SK-N-MC (cell line): Measurements from ENCODE around the gene LEF1.

ENCODE experiments used
- DNase-seq: peaks from one replicate; pipeline ENCODE4 v3.0.0-alpha.2; 2011; ENCODE audit warnings: low read depth, low spot score
- H3K27ac ChIP-seq: fragments of 200-600 bp; sonication (generic); 2 replicates; pipeline ENCODE4 v1.5.1; 2016; ENCODE audit warnings: mixed run types
- H3K36me3 ChIP-seq: fragments of 200-600 bp; sonication (generic); 2 replicates; pipeline ENCODE4 v1.6.1; 2017; ENCODE audit warnings: antibody characterized with exemption, low read length, mixed read lengths; ENCODE audit not compliant: insufficient read depth
- H3K4me3 ChIP-seq: fragments of 200-600 bp; sonication (generic); 2 replicates; pipeline ENCODE4 v1.5.1; 2016
- H3K9ac ChIP-seq: fragments of 200-600 bp; sonication (generic); 2 replicates; pipeline ENCODE4 v1.8.0; 2017; ENCODE audit warnings: mixed run types, mixed read lengths; ENCODE audit not compliant: insufficient read length
- H3K9me3 ChIP-seq: fragments of 200-600 bp; sonication (generic); 2 replicates; pipeline ENCODE4 v1.6.1; 2017; ENCODE audit warnings: low read depth, mild to moderate bottlenecking, antibody characterized with exemption, low read length, moderate library complexity, mixed read lengths
- EZH2 ChIP-seq: fragments of 200-600 bp; sonication (generic); IDR thresholded peaks from one replicate; pipeline ENCODE4 v1.6.1; 2017; ENCODE audit warnings: antibody characterized with exemption
- FOXP2 ChIP-seq: optimal IDR thresholded peaks from 2 replicates; pipeline ENCODE3; 2011; ENCODE audit warnings: mild to moderate bottlenecking, moderate library complexity; ENCODE audit not compliant: insufficient read depth; ENCODE audit errors: extremely low read length, control extremely low read depth
- POLR2AphosphoS5 ChIP-seq: IDR thresholded peaks from 2 replicates; pipeline ENCODE4 v1.6.1; 2012; ENCODE audit warnings: mild to moderate bottlenecking, low read depth, low read length, borderline replicate concordance

The LEF1 gene

DNA sequence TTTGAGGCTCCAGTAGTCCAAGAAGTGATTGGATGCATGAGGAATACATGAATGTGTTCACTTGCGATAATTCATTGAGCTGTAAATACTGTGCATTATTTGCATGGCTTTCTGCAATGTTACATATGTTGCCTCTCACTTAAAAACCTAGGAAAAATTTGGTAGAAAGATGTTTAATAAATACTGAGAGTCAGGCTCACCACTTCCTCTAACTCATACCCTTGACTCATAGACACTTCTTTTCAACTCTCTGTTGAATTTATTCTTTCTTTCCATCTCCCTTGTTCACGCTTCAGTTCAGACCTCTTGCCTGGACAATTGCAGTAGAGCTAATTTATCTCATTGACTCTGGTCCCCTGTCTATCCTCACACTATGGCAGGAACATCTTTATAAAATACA is 35.8 kb upstream of the LEF1 start:
- Histone ChIP-seq H3K9ac (no peak overlapping the region), H3K27ac (no peak overlapping the region), H3K36me3 (no peaks in the 10 kb centered on the region), H3K4me3 (no peak overlapping the region), H3K9me3 (no peaks in the 10 kb centered on the region)
- DNase-seq: no peak
- no peak for TF ChIP-seq POLR2AphosphoS5
- no peak for TF ChIP-seq FOXP2
- TF ChIP-seq EZH2: no peak

DNA sequence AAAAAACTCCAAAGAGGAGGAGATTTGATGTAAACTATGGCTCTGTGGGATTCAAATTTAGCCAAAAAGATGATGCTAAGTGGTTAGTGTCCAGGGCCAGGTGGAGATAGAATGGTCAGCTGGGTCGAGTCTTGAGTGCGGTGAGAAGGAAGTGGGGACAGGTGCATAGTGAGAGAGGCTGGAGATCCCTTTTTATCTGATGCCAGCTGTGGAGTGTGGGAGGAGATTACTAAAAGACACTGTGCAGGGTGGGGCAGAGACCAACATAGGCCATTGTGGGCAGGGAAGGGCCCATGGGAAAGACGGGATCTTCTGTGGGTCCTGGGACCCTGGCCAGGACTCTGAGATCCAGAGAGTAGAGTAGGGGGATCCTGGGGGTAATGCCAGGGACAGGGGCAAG is 34.6 kb upstream of the LEF1 start:
- H3K9me3 ChIP-seq: no peaks in the 10 kb centered on the region
- H3K4me3 ChIP-seq: no peak overlapping the region
- H3K9ac ChIP-seq: no peak overlapping the region
- TF ChIP-seq POLR2AphosphoS5: no peak
- TF ChIP-seq EZH2: no peak
- TF ChIP-seq FOXP2: no peak
- DNase-seq: no peak
- no peaks in the 10 kb centered on the region for H3K36me3 ChIP-seq
- H3K27ac ChIP-seq: no peak overlapping the region

DNA sequence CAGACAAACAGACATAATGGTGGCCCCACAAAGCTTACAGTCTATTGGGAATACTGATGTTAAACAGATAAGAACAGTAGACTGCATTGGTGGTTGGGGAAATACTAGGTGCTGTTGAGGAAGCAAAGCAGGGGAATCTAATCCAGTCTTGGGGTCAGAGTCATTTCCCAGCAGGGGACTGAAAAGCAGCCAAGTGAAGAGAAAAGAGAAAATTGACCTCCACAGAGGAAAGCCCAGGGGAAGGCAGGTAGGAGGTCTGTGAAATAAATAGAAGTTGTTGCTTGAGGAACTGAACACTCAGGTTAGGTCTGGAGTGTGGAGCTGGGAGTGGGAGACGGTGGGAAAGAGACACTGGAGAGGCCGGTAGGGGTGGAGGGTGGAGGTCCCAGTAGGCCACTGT is 33.0 kb upstream of the LEF1 start:
- H3K36me3 ChIP-seq: no peaks in the 10 kb centered on the region
- H3K9ac ChIP-seq: no peak overlapping the region
- no peak overlapping the region for H3K27ac ChIP-seq
- no peak for DNase-seq
- H3K4me3 ChIP-seq: no peak overlapping the region
- no peak for TF ChIP-seq EZH2
- no peak for TF ChIP-seq POLR2AphosphoS5
- TF ChIP-seq FOXP2: no peak
- H3K9me3 ChIP-seq: no peaks in the 10 kb centered on the region

- DNase-seq: no peak
Observed at GRCh38 chr4:108199881-108200280, 31.1 kb upstream of the LEF1 start.

GRCh38 chr4:108193886-108194672 is 25.3 kb upstream of the LEF1 start:
- Histone ChIP-seq H3K9ac (no peak overlapping the region), H3K36me3 (no peaks in the 10 kb centered on the region), H3K9me3 (no peaks in the 10 kb centered on the region), H3K4me3 (no peak overlapping the region), H3K27ac (no peak overlapping the region)
- TF ChIP-seq EZH2 (no peak), FOXP2 (no peak), POLR2AphosphoS5 (no peak)
- no peak for DNase-seq

More at GRCh38 chr4:108199881-108200280, 31.1 kb upstream of the LEF1 start:
- TF ChIP-seq EZH2 (no peak), FOXP2 (no peak), POLR2AphosphoS5 (no peak)
- Histone ChIP-seq H3K36me3 (no peaks in the 10 kb centered on the region), H3K27ac (no peak overlapping the region), H3K9ac (no peak overlapping the region), H3K9me3 (no peaks in the 10 kb centered on the region), H3K4me3 (no peak overlapping the region)

DNA sequence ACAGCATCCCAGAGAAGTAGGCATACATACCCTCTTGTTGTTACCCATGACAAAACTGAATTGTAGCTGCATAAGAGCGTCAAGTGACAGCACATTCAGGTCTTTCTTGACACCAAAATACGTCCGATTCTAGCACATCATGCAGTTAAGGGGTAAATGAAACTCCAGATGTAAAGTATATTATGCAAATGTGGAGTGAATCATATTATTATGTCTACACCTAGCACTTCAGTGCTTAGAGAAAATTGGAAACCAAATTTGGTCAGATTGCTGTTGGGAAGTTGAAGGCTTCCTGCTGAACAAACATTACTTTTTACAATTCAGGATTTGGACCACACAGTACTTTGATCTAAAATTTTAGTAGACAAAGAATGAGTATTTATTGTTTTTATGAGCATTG is 24.2 kb upstream of the LEF1 start:
- TF ChIP-seq FOXP2: no peak
- TF ChIP-seq POLR2AphosphoS5: no peak
- TF ChIP-seq EZH2: no peak
- Histone ChIP-seq H3K9me3 (no peaks in the 10 kb centered on the region), H3K4me3 (no peak overlapping the region), H3K36me3 (no peaks in the 10 kb centered on the region), H3K27ac (no peak overlapping the region), H3K9ac (no peak overlapping the region)
- DNase-seq: no peak

DNA sequence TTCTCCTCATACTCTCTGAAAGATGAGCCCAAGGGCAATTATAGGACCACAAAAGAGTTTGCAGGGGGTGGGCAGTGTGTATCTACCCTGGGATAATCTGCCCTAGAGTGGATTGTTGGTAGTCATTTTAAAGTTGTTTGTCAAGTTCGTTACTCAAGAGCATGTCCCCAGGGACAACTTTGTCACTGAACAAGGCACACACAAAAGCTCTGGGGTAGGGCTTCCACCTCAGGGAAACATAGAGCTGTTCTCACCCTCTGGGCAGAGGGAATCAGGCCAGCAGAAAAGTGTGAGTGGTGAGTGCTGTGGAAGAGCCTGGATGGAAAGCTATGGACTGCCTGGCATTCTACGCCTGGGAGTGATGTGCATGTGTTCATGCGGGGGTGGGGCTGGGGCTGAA is 23.3 kb upstream of the LEF1 start:
- no peak for TF ChIP-seq POLR2AphosphoS5
- TF ChIP-seq EZH2: no peak
- TF ChIP-seq FOXP2: no peak
- no peak overlapping the region for H3K4me3 ChIP-seq
- no peak overlapping the region for H3K27ac ChIP-seq
- H3K9me3 ChIP-seq: no peaks in the 10 kb centered on the region
- H3K9ac ChIP-seq: no peak overlapping the region
- no peaks in the 10 kb centered on the region for H3K36me3 ChIP-seq
- no peak for DNase-seq

- no peak for DNase-seq
- H3K9me3 ChIP-seq: no peaks in the 10 kb centered on the region
- H3K27ac ChIP-seq: no peak overlapping the region
- no peak overlapping the region for H3K4me3 ChIP-seq
- H3K36me3 ChIP-seq: no peaks in the 10 kb centered on the region
- H3K9ac ChIP-seq: no peak overlapping the region
- TF ChIP-seq FOXP2 (no peak), EZH2 (no peak), POLR2AphosphoS5 (no peak)
Observed at GRCh38 chr4:108191269-108191914, 22.7 kb upstream of the LEF1 start.

DNA sequence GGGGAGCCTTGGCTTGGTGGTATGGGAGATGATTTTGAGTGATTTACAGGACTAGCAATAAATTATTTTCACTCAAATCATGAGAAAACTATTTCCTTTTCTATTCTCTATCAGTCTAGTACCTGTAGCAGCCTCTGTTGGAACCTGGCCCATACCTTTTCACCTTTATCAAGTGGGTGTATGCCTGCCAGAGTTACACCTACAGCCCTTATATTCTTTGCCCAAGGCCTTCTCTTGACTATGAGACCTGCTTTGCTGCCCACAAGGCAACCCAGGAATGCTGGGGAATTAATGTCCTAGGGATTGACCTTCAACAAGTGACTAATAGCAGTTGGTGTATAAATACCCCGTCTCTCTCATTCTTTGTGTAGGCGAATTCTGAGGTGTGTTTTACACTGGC is 20.0 kb upstream of the LEF1 start:
- TF ChIP-seq FOXP2: no peak
- no peak for TF ChIP-seq POLR2AphosphoS5
- no peak for TF ChIP-seq EZH2
- no peaks in the 10 kb centered on the region for H3K9me3 ChIP-seq
- H3K27ac ChIP-seq: no peak overlapping the region
- H3K9ac ChIP-seq: no peak overlapping the region
- no peak for DNase-seq
- no peak overlapping the region for H3K4me3 ChIP-seq
- no peaks in the 10 kb centered on the region for H3K36me3 ChIP-seq
